Liver (tissue), 9 donors: ENCODE results near the gene HEYL. TPM values are rescaled to one million over a fixed set of nuclear protein-coding genes. Genes with fewer than 3 reads are reported as not detected.

Experiments used
- DNase-seq: peaks from one replicate; pipeline ENCODE4 v3.0.0-alpha.2; 2017; ENCODE audit warnings: low spot score
- H3K27ac ChIP-seq, 2 donors: one replicate each; pipeline ENCODE4 v1.7.0; 2013; ENCODE audit warnings: inconsistent platforms in 2 of 2, low read length in 2 of 2, control low read depth in 1 of 2, low read depth in 1 of 2, mild to moderate bottlenecking in 1 of 2
- H3K27me3 ChIP-seq, 4 donors: one replicate each; pipeline versions ENCODE4 v1.6.1 to v1.7.0; 2013; ENCODE audit warnings: low read length in 3 of 4, inconsistent platforms in 1 of 4, mild to moderate bottlenecking in 1 of 4, moderate library complexity in 1 of 4; ENCODE audit not compliant: control insufficient read depth in 4 of 4, insufficient read depth in 4 of 4
- H3K36me3 ChIP-seq, 4 donors: one replicate each; pipeline versions ENCODE4 v1.6.1 to v1.7.0; 2013; ENCODE audit warnings: low read length in 3 of 4, mild to moderate bottlenecking in 3 of 4, low read depth in 1 of 4, moderate library complexity in 1 of 4; ENCODE audit not compliant: control insufficient read depth in 4 of 4, insufficient read depth in 3 of 4
- H3K4me1 ChIP-seq, 4 donors: one replicate each; pipeline versions ENCODE4 v1.6.1 to v1.7.0; 2013; ENCODE audit warnings: low read length in 3 of 4, mild to moderate bottlenecking in 3 of 4, moderate library complexity in 1 of 4; ENCODE audit not compliant: control insufficient read depth in 4 of 4, insufficient read depth in 4 of 4
- H3K4me3 ChIP-seq, 3 donors: one replicate each; pipeline versions ENCODE4 v1.6.1 to v1.7.0; 2013; ENCODE audit warnings: low read length in 3 of 3, control low read depth in 1 of 3, low read depth in 1 of 3, mild to moderate bottlenecking in 1 of 3
- H3K9ac ChIP-seq, 2 donors: one replicate each; pipeline ENCODE4 v1.7.0; 2013; ENCODE audit warnings: low read length in 2 of 2, mild to moderate bottlenecking in 2 of 2, moderate library complexity in 2 of 2, control low read depth in 1 of 2, low read depth in 1 of 2
- H3K9me3 ChIP-seq, 4 donors: one replicate each; pipeline versions ENCODE4 v1.6.1 to v1.7.0; 2013; ENCODE audit warnings: low read length in 3 of 4; ENCODE audit not compliant: control insufficient read depth in 4 of 4
- ATF3 ChIP-seq: IDR thresholded peaks from 2 replicates; pipeline ENCODE4 v1.6.1; 2016; ENCODE audit warnings: antibody characterized with exemption
- EGR1 ChIP-seq, 2 donors: IDR thresholded peaks; 2 replicates each; pipeline ENCODE4 v1.6.1; 2016 to 2018; ENCODE audit warnings: antibody characterized with exemption in 2 of 2, low read depth in 2 of 2
- FOXA1 ChIP-seq: IDR thresholded peaks from 2 replicates; pipeline ENCODE4 v1.6.1; 2016; ENCODE audit warnings: antibody characterized with exemption
- FOXA2 ChIP-seq: IDR thresholded peaks from 2 replicates; pipeline ENCODE4 v1.6.1; 2016; ENCODE audit warnings: antibody characterized with exemption
- GABPA ChIP-seq, 2 donors: IDR thresholded peaks in 1 of 2; conservative IDR thresholded peaks in 1 of 2; 2 replicates each; pipeline ENCODE4 v1.6.1; 2016; ENCODE audit warnings: antibody characterized with exemption in 2 of 2, mild to moderate bottlenecking in 1 of 2, moderate library complexity in 1 of 2
- HNF4A ChIP-seq, 2 donors: conservative IDR thresholded peaks; 2 replicates each; pipeline ENCODE4 v1.6.1; 2016; ENCODE audit warnings: antibody characterized with exemption in 2 of 2, mild to moderate bottlenecking in 2 of 2
- HNF4G ChIP-seq: IDR thresholded peaks from 2 replicates; pipeline ENCODE4 v1.6.1; 2016; ENCODE audit warnings: antibody characterized with exemption
- JUND ChIP-seq, 2 donors: IDR thresholded peaks; 2 replicates each; pipeline ENCODE4 v1.6.1; 2016; ENCODE audit warnings: antibody characterized with exemption in 2 of 2
- MAX ChIP-seq: IDR thresholded peaks from 2 replicates; pipeline ENCODE4 v1.6.1; 2016; ENCODE audit warnings: antibody characterized with exemption
- RAD21 ChIP-seq, 2 donors: IDR thresholded peaks; 2 replicates each; pipeline ENCODE4 v1.6.1; 2016; ENCODE audit warnings: antibody characterized with exemption in 2 of 2, mild to moderate bottlenecking in 2 of 2
- REST ChIP-seq: IDR thresholded peaks from 2 replicates; pipeline ENCODE4 v1.6.1; 2016; ENCODE audit warnings: antibody characterized with exemption, mild to moderate bottlenecking
- RXRA ChIP-seq, 2 donors: IDR thresholded peaks; 2 replicates each; pipeline ENCODE4 v1.6.1; 2017 to 2018; ENCODE audit warnings: antibody characterized with exemption in 2 of 2, mild to moderate bottlenecking in 1 of 2
- SP1 ChIP-seq: IDR thresholded peaks from 2 replicates; pipeline ENCODE4 v1.6.1; 2018; ENCODE audit warnings: antibody characterized with exemption, mild to moderate bottlenecking
- TAF1 ChIP-seq: conservative IDR thresholded peaks from 2 replicates; pipeline ENCODE4 v1.6.1; 2016; ENCODE audit warnings: antibody characterized with exemption, mild to moderate bottlenecking
- YY1 ChIP-seq: IDR thresholded peaks from 2 replicates; pipeline ENCODE4 v1.6.1; 2016; ENCODE audit warnings: antibody characterized with exemption, mild to moderate bottlenecking
- ZBTB33 ChIP-seq: IDR thresholded peaks from 2 replicates; pipeline ENCODE4 v1.6.1; 2016; ENCODE audit warnings: antibody characterized with exemption
- WGBS: extraction: QIAGEN DNeasy Blood & Tissue Kit; methylation state at CpG from one replicate; pipeline ENCODE4 v1.1.7; 2013; 5-methylcytosine and 5-hydroxymethylcytosine counted together
- polyA plus RNA-seq, 2 donors: library from polyadenylated mRNA; stranded (reverse) in 1 of 2; unstranded in 1 of 2; fragments of 200-250 nt in 1 of 2; fragments of >200 nt in 1 of 2; fragmentation: Nextera tagmentation in 1 of 2; extraction: Ambion mirVana in 1 of 2; gene quantifications; one replicate each; pipeline versions ENCODE4 v1.2.1 to v1.2.3, GENCODE V29; 2013 to 2015
- total RNA-seq, 2 donors: library from RNA; depleted of rRNA; stranded (reverse); fragments of >200 nt; gene quantifications; one replicate each; pipeline ENCODE4 v1.2.3, GENCODE V29; 2014
- donor health status: healthy.
- donor health status: healthy.
- donor health status: healthy.
- donor health status: healthy.
- donor health status: healthy.

Gene HEYL
- total and polyA plus RNA-seq, 4 donors, result 0.61 to 1.7 (median 1.2) TPM

GRCh38 chr1:39635871-39636210 is 3.6 kb downstream of the HEYL start:
- WGBS, result 52% methylated on average over 2 of the region's 2 CpGs
- peak overlapping the region in 1 of 2 donors; percentile 9 for H3K9ac ChIP-seq
- no peaks in the 10 kb centered on the region for H3K9me3 ChIP-seq
- TF ChIP-seq EGR1 (IDR thresholded peaks at IDR 0.05; ENCODE audit: low read depth in 2 of 2) (no peak), HNF4A (conservative IDR thresholded peaks at IDR 0.05) (no peak), FOXA2 (no peak), RXRA (IDR thresholded peaks at IDR 0.05) (no peak), SP1 (no peak), GABPA (IDR thresholded peaks at IDR 0.05 in 1 of 2, conservative IDR thresholded peaks at IDR 0.05 in 1 of 2) (no peak), JUND (IDR thresholded peaks at IDR 0.05) (no peak), RAD21 (IDR thresholded peaks at IDR 0.05) (no peak), TAF1 (no peak), HNF4G (no peak)
- peaks cover 0 to 7% (median 0%) of the 10 kb centered on the region in 4 donors for H3K4me1 ChIP-seq
- H3K4me3 ChIP-seq, result no peak overlapping the region
- peaks cover 0 to 11% (median 7%) of the 10 kb centered on the region in 4 donors for H3K27me3 ChIP-seq
- H3K27ac ChIP-seq, result peak overlapping the region in 1 of 2 donors; percentile 26
- DNase-seq, result no peak
- no peaks in the 10 kb centered on the region for H3K36me3 ChIP-seq

GRCh38 chr1:39635205-39635870 is 4.1 kb downstream of the HEYL start:
- Histone ChIP-seq H3K27ac (peak overlapping the region; percentile 26 to 45), H3K9me3 (no peaks in the 10 kb centered on the region), H3K27me3 (peaks cover 0 to 11% (median 7%) of the 10 kb centered on the region in 4 donors), H3K36me3 (no peaks in the 10 kb centered on the region), H3K4me1 (peaks cover 0 to 7% (median 0%) of the 10 kb centered on the region in 4 donors), H3K9ac (no peak overlapping the region), H3K4me3 (no peak overlapping the region)
- WGBS, result 77% methylated on average over 12 of the region's 12 CpGs
- TF ChIP-seq GABPA (IDR thresholded peaks at IDR 0.05 in 1 of 2, conservative IDR thresholded peaks at IDR 0.05 in 1 of 2) (no peak), REST (no peak), MAX (no peak), FOXA1 (no peak), RAD21 (IDR thresholded peaks at IDR 0.05) (no peak), EGR1 (IDR thresholded peaks at IDR 0.05; ENCODE audit: low read depth in 2 of 2) (no peak), YY1 (no peak), HNF4G (no peak), SP1 (no peak), HNF4A (conservative IDR thresholded peaks at IDR 0.05) (no peak), ZBTB33 (no peak), FOXA2 (no peak), ATF3 (no peak)
- DNase-seq, result no peak
